NCI-H82 treated with DMSO at 0.1 percent for 48 hours (cell line): ENCODE measurements around the gene RBBP8NL.

Experiments used
- DNase-seq: peaks from one replicate; lab custom pipeline; 2025; ENCODE audit not compliant: unreplicated experiment; lab: John Stamatoyannopoulos, UW

Gene RBBP8NL

GRCh38 chr20:62422636-62423325, 4.6 kb downstream of the RBBP8NL start:
- no peak for DNase-seq

GRCh38 chr20:62421716-62421990, 5.7 kb downstream of the RBBP8NL start:
- no peak for DNase-seq

- no peak for DNase-seq
These were observed 6.3 kb downstream of the RBBP8NL start for GRCh38 chr20:62420846-62421715.

- no peak for DNase-seq
These were observed 7.6 kb downstream of the RBBP8NL start for GRCh38 chr20:62419759-62420158.

- DNase-seq: no peak
These were observed 8.4 kb downstream of the RBBP8NL start for GRCh38 chr20:62418709-62419487.

- no peak for DNase-seq
These were observed 9.2 kb downstream of the RBBP8NL start for GRCh38 chr20:62417981-62418708.

- no peak for DNase-seq
These were observed 10.4 kb downstream of the RBBP8NL start for GRCh38 chr20:62416651-62417637.

- no peak for DNase-seq
These were observed 11.8 kb downstream of the RBBP8NL start for GRCh38 chr20:62415354-62416111.

GRCh38 chr20:62413896-62414481, 13.3 kb downstream of the RBBP8NL start:
- DNase-seq: no peak

GRCh38 chr20:62413025-62413570, 14.2 kb downstream of the RBBP8NL start:
- DNase-seq: no peak

GRCh38 chr20:62412194-62413024, 14.9 kb downstream of the RBBP8NL start:
- DNase-seq: no peak

- no peak for DNase-seq
These were observed 15.7 kb downstream of the RBBP8NL start for GRCh38 chr20:62411479-62412193.

- no peak for DNase-seq
These were observed 16.4 kb downstream of the RBBP8NL start for GRCh38 chr20:62410746-62411478.

- DNase-seq: peak; percentile 22
These were observed 17.2 kb downstream of the RBBP8NL start for GRCh38 chr20:62409931-62410745.

- no peak for DNase-seq
These were observed 18.1 kb downstream of the RBBP8NL start for GRCh38 chr20:62409086-62409853.
